ENCODE results near the gene SOX18.
"Not testable (repeated sequence)": the region's sequence is repeated elsewhere in the genome, so short reads cannot be mapped to it uniquely, and the experiment has no call there.

Gene SOX18

DNA sequence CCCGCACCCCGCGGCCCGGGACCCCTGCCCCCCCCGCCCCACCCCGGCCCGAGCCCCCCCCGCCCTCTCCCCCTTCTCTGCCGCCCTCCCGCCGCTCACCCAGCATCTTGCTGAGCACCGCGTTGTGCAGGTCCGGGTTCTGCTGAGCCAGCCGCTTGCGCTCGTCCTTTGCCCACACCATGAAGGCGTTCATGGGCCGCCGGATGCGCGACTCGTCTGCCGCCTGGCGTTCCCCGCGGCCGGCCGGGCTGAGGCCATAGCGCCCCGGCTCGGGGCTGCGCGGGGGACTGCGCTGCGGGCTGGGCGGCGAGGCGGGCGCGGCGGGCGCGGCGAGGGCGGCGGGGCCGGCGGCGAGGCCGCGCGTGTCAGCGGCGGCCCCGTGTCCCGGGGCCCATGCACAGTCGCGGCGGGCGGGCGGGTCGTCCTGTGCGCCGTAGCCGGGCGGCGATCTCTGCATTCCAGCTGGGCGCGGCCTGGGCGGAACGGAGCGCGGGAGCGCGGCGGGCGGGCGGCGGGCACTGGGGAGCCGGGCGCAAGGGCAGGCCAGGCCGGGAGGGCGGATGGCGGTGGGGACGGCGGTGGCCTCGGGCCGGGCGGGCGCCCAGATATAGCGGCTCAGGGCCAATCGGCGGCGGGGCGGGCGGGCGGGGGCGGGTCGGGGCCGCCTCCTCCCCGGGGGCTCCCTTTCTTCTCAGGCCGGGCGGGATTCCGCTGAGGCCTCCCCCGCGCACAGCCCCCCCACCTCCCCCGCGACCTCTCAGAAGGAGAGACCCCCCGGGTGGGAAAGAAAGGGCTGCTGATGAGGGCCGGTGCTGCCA, at the start of gene SOX18:
SOX18 (minus strand) TSS at position 580 of the 818 bp plus-strand sequence; CDS start at position 457, 123 bp downstream.
- no peak for DNase-seq

DNA sequence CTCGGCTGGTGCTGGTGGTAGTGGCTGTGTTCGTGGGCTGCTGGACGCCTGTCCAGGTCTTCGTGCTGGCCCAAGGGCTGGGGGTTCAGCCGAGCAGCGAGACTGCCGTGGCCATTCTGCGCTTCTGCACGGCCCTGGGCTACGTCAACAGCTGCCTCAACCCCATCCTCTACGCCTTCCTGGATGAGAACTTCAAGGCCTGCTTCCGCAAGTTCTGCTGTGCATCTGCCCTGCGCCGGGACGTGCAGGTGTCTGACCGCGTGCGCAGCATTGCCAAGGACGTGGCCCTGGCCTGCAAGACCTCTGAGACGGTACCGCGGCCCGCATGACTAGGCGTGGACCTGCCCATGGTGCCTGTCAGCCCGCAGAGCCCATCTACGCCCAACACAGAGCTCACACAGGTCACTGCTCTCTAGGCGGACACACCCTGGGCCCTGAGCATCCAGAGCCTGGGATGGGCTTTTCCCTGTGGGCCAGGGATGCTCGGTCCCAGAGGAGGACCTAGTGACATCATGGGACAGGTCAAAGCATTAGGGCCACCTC, 49.1 kb upstream of the SOX18 start:
- DNase-seq = no peak

DNA sequence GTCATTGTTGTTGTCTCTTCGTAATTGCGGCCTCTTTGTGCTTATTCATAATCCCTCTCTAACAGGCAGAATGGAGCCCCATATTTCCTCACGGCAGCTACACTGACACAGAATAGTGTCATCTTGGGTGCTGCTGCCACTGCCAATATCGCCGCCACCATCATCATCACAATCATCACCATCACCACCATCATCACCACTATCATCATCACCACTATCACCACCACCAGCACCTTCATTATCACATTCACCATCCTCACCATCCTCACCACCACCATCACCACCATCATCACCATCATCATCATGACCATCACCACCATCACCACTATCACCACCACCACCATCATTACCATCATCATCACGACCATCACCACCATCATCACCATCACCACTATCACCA, 47.1 kb upstream of the SOX18 start:
- no peak for DNase-seq

DNA sequence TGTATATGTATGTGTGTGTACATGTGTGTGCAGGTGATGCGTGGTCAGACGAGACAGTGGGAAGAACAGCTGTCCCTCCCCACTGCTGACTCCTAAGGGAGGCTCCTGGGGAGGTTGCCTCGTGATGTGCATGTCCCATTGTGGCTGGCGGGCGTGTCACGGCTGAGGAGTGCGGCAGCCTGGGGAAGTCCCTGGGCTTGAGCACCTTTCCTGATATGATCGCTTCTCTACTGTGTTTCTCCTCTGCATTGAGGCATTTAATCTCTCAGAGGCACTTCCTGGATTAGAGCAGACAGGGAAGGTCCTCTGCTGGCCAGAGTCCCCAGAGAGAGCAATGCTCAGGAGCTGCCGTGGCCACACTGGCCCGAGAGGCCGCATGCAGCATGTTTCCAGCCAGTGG, 46.5 kb upstream of the SOX18 start:
- DNase-seq = no peak

DNA sequence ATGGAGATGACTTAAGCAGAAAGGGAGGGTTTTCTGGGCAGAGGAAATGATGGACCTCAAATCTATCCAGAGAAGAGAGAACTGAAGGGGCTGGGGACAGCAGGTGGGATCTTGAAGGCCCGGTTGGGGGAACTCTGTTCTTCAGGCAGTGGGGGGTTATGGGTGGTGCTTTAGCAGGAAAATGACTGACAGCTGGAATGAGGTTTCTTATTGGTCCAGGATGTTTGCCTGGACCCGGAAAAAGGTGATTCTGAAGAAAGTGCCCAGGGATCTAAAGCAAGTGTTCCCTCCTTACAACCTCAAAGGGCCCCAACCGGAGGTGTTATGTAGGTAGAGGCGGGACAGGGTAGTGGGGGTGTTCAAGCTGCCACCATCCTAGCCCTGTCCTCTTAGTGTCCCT, 46.0 kb upstream of the SOX18 start:
- no peak for DNase-seq

DNA sequence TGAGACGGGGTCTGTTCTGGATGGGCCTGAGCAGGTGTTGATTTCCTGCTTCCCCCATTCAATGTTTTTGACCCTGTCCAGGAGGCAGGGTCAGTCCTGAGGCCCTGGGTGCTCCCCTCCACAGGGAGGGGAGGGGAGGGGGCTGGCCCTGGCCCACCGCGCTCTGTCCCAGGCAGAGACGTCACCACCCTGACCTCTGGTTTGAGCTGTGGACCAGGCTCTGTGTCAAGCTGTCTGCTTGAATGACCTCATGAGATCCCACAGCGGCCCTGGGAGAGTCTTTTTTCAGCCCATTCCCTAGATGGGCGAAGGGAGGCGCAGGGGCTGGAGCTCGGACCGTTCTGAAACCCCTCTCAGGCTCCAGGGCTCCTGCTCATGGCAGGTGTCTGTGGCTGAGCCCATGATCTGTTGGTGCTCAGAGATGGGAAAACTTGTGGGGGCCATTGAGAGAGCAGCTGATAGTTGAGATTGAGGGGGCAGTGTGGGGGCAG, 43.6 kb upstream of the SOX18 start:
- DNase-seq = no peak

DNA sequence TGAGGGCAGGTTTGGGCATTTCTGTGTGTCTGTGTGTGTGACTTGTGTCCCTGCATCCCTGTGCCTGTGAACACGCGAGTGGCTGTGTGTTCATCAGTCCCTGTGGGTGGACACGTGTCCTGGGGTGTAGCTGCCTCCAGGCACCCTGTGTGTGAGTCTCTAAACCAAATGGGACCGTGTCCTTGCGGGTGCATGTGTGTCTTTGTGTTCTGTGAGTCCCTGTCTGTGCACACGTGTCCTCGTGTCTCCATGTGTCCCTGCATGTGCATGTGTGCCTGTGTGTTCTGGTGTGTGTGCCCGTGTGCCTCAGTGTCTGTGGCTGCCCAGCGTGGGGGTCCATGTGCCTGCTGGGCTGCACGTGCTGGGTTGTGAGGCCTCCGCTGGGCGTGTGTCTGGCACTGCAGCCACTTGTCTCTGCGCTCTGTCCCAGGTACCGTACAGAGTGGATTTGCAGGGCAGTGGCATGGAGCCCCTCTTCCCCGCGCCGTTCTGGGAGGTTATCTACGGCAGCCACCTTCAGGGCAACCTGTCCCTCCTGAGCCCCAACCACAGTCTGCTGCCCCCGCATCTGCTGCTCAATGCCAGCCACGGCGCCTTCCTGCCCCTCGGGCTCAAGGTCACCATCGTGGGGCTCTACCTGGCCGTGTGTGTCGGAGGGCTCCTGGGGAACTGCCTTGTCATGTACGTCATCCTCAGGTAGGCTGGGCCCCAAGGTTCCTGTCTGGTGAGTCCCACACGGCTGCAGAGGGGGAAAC, 43.0 kb upstream of the SOX18 start:
- DNase-seq = no peak

DNA sequence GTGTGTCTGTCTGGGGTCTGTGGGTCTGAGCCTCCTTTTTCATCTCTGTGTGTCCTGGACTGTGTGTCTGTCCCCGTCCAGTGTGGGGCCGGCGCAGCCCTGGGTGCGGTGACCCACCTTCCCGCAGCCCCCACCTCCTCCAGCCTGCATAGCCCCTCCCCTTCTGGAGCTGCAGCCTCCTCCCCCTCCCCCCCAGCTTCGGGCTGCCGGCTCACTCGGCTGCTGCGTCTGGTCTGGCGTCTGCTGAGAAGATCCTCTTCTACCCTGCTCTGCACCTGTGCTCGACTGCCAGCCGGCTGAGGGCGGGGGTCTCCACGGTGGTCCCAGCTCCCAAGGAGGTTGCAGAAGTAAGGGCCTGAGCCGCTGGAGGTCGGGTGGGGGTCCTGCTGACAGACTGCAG, 42.3 kb upstream of the SOX18 start:
- no peak for DNase-seq

DNA sequence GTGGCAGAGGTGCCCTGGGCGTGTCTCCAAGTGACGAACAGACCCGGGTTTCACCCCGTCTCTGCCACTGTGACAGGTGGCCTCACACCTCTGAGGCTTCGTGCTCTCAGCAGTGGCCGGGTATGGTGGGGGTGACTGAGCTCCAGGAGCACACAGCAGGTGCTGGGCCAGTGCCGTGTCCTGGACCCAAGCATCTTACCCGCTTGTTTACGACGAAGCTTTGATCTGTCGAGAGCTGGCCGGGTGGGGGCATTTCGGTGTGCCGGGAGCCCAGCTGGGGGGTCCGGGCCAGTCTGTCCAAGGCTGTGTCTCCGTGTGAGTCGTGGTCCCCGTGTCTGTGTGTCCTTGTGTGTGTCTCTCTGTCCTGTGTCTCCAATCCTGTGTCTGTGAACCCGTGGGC, 41.9 kb upstream of the SOX18 start:
- DNase-seq = no peak

DNA sequence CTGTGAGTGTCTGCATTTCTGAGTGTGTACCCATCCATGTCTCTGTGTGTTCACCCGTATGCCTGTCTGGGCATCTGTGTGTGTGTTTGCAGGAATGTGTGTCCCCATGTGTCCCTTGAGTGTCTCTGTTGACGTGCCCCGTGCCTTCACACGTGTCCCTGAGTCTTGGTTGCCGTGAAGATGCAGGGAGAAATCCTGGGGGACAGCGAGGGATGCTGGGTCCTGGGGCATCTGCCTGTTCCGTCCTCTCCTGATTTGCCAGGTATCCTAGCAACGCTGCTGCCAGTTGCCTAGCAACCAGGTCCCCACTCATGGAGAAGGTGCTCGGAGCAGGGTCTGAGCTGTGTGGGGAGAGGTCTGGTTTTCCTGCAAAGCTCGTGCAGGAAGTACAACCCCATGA, 40.7 kb upstream of the SOX18 start:
- peak; percentile 9 for DNase-seq

DNA sequence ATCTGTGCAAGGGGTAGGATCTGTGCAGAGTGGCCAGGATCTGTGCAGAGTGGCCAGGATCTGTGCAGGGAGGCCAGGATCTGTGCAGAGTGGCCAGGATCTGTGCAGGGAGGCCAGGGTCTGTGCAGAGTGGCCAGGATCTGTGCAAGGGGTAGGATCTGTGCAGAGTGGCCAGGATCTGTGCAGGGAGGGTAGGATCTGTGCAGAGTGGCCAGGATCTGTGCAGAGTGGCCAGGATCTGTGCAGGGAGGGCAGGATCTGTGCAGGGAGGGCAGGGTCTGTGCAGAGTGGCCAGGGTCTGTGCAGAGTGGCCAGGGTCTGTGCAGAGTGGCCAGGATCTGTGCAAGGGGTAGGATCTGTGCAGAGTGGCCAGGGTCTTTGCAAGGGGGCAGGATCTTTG, 39.1 kb upstream of the SOX18 start:
- not testable (repeated sequence) for DNase-seq

DNA sequence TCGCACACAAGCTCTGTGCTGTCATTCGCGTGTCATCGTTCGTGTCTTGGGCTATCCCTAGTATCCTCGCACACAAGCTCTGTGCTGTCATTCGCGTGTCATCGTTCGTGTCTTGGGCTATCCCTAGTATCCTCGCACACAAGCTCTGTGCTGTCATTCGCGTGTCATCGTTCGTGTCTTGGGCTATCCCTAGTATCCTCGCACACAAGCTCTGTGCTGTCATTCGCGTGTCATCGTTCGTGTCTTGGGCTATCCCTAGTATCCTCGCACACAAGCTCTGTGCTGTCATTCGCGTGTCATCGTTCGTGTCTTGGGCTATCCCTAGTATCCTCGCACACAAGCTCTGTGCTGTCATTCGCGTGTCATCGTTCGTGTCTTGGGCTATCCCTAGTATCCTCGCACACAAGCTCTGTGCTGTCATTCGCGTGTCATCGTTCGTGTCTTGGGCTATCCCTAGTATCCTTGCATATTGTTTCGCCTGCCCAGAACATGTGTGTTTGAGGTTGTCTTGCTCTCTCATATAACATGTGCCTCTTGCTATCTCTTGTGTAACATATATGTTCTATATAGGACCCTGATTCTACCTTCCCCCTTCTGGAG, 37.9 kb upstream of the SOX18 start:
- DNase-seq = not testable (repeated sequence)

DNA sequence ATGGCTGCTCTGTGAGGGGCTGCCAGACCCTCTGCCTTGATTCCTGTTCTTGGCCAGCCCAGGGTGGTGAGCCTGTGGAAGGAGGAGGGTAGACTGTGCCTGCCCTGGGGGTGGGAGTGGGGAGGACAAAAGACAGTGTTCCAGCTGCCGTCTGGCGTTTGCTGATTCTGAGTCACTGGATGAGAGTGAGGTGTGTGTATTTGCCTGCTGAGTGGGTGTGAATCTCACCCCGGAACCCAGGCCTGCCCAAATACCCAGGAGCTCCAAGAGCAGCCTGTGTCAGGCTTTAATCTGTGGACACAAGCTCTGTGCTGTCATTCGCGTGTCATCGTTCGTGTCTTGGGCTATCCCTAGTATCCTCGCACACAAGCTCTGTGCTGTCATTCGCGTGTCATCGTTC, 37.4 kb upstream of the SOX18 start:
- no peak for DNase-seq

DNA sequence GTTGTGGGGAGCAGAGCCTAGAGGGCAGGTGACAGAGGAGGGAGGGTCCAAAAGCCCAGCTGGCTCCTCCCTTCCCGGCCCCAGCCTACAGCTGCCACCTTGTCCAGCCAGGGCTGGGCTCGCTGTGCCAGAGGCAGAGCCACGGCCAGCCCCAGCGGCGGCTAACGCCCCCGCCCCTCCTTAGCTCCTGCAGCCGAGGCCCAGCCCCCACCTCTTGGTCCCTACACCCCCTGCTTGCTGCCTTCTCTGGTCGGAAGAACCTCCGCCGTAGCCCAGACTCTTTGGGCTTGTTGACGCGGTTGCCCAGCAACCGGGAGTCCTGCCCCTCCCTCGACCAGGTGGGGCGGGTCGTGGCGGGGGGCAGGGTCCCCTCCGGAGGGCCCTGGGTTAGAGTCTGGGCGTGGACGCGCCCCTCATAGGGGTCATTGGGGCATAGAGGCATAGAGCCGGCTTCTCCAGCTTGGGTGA, 35.3 kb upstream of the SOX18 start:
- no peak for DNase-seq

DNA sequence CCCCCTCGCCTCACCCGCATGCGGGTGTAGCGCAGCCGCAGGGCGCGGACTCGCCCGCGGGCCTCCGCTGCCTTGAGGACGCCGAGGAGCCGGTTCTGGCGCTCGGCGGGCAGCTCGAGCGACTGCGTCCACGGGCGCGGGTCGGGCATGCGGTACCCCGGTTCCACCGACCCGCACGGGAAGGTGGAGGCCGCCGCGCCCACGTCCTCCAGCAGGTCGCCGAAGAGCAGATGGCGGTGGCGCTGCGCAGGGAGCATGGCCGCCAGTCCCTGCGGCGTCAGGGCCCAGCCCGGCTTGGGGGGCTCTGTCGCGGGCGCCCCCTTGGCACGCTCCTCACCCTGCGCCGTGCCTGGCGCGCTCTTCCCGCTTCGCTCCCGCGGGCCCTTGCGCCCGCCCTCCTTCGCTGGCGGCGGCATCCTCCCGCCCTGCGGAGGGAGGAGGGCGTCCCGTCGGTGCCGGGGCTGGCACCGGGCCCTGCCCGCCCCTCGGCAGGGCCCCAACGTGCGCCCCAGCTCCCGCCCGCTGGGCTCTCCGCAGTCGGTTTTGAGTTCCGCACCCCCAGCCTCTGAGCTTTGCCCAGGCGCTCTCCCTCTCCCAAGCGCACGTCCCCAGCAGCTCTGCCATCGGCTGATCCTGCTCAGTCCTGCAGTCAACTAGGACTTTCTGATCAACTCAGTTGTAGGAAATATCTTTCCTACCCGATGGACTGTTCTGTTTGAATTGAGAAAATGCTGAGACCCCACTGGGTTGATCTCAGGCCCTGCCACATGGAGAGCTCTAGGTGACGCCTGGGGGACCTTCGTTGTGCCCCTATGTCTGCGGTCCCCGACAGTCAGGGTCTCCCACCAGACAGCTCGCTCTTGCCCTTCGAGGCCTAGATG, 34.6 kb upstream of the SOX18 start, which contains the start of gene LKAAEAR1:
LKAAEAR1 (minus strand) TSS at position 595 of the 881 bp plus-strand sequence; CDS start at position 416, 179 bp downstream.
- no peak for DNase-seq

DNA sequence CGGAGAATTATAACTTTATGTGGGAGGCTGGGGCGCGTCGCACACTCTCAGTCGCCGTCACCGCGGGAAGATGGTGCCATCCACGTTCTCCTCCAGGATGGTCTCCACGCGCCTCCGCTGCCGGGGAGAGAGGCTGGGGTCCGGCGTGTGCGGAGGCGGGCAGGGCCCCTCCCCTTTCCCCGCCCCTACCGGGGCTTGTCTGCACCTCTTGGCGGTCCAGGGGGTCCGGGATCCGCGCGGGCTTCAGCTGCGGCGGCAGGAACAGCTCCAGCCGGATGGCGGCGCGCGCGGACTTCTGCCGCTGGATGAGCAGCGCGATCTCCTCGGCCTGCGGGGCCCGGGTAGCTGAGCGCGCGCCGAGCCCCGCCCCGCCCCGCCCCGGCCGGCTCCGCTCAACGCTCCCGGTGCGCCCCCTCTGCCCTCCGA, 34.0 kb upstream of the SOX18 start:
- DNase-seq = peak; percentile 50

DNA sequence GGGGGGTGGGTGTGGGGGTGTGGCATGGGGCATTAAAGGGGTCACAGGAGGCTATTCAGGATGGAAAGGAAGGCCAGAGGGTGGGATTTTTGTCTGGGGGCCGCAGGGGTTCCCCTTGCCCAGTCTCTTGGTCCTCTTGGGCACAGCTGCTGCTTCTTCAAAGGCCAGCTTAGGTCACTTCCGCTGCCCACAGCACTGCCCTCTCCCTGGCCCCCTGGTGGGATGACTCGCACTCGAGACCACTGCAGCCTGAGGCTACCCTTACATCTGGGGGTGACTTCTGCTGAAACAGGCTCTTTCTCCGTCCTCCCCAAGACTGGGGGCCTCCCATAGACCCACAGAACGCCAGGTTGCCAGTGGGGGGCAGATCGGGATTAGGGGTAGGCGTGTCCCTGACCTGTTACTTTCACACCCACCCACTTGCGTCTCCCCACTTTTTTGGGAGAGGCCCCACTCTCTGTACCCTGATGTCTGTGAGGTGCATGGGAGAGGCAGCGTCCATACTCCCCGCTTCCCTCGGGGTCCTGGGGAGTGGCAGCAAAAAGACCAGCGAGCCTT, 33.5 kb upstream of the SOX18 start:
- no peak for DNase-seq

DNA sequence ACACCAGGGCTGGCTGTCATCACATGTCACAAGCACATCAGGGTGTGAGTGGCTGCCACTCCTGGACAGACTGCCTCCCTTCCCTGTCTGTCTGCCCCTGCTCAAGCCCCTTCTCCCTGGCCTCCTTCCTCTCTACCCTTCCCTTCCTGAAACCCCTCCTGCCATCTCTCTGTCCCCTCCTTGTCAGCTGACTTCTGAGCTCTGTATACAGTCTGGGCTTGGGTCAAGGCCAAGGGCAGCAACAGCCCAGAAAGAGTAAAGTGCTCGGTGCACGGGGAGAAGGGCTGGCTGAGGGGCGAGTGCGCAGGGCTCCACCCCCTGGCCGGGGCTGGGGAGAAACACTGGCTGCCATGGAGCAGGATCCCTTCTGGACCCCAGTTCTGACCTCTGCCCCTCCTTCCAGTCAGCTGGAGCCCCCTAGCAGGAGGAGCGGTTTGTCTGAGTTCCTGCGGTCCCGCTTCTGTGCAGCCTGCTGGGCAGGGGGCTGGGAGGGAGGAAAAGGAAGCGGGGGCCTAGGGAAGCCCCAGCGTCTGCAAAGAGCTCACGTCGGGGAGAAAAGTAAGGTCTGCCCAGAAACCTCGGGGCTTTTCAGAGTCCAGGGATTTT, 32.8 kb upstream of the SOX18 start:
- no peak for DNase-seq

DNA sequence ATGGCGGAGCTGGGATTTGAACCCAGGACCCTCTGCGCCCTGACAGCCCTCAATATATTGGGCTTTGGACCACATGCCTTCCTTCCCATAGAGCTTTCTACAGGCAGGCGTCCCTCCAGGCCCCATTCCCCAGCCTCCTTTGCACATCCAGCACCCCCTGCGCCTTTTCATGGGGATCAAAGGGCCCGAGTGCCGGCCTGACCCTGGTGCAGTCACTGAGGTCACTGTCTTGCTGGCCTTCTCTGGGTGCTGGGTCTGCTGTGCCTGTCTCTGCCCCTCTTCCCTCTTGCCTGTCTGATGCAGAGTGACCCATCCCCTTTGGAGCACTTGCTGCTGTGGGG, 32.2 kb upstream of the SOX18 start:
- DNase-seq = no peak

DNA sequence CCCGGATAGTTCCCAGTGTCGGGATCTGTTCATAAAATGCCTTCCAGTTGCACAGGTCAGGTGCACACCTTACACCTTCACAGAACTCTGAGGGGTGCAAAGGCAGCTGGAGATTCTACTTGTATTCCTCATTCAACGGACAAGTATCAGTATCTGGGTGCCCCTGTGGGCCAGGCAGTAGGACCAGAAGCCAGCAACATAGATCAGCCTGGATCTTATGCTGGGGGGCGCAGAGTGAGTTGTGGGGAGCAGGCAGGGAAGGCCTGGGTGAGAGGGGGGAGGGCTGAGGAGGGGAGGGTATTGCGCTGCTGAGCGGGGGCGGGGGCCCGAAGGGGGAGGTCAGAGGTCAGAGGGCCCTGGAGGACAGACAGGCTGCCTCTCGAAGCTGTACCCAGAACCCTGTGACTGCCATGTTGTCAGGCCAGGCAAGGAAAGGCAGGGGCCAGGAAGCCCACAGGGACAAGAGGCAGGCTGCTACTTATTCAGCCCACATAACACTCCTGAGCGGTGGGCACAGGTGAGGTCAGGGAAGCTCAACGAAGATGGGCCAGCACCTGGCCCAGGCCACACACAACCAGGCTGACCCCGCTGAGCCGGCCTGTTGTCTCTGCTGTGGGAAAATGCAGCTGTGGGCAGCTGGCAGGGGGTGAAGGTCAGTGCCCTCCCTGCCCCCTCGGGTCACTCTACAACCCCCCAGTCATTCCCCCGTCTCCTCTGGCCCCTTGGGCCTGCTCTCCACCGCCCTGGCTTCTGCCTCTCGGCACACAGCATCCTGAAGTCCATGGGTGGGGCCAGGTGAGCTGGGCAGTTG, 31.6 kb upstream of the SOX18 start:
- DNase-seq = no peak

Measured in midbrain (tissue), 1 donor.